COLO829 (cell line): ENCODE data around the gene PAX1.
A peak's percentile ranks its signal among the peaks of the same experiment; 100 is the strongest.

Source experiments
- DNase-seq: peaks from one replicate; pipeline ENCODE4 v3.0.0; 2012; ENCODE audit warnings: low spot score

The PAX1 gene

DNA sequence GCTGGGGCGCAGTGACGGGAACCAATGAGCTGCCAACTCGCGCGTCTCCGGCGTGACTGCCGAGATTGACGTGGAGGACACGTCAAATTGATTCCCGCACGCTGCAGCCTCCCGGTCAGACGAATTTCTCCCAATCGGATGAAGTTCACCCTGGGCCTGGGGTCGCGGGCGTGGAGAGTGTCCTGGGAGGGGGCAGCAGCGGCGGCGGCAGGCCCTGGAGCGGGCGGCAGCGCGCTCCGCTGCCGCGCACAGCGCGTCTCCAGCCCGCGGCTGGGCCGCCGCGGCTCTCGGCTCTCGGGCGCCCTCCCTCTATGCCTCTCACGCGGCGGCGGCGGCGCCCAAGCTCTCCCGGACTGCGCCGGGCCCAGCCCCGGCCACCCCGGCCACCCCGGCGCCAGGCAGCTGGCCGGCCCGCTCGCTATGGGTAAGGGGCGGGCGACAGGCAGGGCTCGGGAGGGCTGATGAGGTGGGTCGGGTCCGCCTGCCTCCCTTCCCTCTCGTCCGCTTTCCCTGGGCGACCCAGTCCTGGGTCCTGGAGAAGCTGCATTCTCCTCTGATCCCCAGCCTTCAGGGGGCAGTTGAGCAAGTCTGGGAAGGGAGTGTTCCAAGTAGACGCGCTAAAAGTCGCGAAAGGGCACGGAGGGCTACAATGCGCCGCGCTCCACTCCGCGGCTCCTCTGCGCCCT, at the start of gene PAX1:
Gene PAX1, plus strand, starts transcription at position 90 of the 686 bp plus-strand sequence. Its CDS starts 49 bp downstream, at position 139.
- DNase-seq = no peak

DNA sequence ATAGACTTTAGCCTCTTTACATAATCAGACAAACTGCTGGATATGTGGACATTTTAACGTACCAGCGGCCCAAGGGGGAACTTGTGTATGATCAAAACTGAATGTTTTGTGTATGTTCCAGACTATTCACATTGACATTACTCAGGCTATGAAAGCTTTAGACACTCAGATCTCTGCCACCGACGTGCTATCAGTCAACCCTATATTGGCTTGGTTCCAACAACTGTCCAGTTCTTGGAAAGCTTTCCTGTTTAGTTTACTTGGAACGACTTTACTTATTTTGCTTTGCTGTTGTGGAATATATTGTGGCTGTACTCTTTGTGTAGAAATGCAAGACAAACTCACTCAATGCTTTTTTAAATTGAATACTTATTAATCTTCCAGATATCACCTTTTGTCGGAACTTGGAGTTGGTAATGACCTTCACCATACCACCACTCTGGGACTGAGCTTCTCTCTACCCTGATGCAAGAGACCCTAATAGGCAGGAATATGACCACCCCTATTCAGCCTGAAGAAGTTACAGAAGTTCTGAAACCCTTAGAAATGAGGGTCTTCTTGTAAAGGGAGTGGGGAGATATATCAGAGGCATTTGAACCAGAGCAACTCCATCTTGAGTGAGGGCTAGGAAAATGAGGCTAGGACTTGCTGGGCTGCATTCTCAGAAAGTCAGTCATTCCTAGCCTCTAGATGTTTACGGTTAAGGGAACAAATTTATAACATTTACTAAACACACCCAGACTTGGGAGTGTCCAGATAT, 49.0 kb upstream of the PAX1 start:
- no peak for DNase-seq

DNA sequence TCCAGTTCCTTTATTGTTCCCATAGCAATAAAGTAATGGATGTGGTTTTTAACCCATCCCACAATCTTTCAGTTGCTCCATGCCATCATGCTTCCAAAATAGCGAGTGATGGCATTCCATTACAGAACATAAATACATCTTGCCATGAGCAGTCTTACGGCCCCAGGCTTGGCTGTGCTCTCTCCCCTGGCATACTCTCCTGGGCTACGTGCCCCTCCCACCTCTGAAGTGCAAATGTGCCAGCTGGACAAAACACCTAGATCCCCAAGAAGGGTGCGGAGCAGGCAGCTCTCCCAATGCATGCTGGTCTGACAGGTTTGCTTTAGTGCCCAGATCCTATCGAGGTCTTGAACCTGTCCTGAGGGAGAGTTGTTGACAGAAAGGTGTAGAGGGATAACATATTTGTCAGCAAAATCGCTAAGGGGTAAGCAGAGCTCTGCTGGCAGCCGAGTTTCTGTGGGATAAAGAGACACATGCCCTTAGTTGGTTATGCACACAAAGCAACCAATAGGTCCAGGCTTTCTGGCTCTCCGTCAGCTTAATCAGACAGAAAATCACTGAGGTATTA, 43.9 kb upstream of the PAX1 start:
- no peak for DNase-seq

DNA sequence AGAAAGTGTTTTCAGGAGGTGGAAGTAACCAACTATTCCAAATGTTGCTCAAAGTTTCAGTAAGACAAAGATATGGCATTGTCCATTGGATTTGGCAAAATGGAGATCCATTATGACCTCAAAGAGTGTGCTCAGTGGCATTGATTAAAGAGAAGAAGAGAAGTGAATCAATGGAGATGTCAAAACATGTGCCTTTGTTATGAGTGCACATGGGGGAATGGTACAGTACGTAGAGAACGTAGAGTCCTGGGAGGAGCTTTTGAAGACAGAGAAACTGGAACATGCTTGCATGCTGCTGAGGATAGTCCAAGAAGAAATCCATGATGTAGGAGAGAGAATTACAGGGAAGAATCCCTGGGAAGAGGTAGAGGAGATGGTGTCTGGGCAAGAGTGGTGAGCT, 42.0 kb upstream of the PAX1 start:
- DNase-seq = no peak

DNA sequence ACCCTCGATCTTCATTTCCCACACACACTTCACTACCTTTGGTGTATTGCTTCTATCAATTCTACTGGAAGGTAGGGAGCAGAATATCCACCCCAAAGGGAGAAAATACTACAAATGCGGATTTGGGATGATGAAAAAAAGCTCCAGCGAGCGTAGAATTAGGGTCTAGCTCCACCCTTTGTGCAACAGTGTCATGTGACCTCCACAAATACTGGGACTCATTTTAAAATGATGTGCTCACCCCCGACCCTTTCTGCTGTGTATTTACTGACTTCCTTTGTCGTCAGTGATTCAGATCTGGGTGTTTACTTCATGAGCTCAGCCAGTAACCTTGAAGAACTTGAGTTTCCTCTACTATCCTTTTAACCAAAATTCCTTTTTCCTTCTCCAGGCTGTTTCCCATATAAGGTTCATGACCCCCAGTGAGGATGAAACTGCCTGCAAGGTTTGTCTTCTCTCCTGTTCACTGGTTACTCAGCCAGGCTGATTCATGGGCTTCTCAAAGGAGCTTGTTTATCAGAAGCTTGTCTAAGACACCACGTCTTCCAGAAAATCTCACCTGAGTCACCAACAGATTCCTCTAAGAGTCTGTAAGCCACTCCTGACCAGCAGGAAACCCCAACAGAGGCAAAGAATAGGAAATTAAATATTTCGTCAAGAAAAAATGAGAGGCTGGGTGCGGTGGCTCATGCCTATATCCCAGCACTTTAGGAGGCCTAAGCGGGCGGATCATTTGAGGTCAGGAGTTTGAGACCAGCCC, 39.6 kb upstream of the PAX1 start:
- DNase-seq = no peak

DNA sequence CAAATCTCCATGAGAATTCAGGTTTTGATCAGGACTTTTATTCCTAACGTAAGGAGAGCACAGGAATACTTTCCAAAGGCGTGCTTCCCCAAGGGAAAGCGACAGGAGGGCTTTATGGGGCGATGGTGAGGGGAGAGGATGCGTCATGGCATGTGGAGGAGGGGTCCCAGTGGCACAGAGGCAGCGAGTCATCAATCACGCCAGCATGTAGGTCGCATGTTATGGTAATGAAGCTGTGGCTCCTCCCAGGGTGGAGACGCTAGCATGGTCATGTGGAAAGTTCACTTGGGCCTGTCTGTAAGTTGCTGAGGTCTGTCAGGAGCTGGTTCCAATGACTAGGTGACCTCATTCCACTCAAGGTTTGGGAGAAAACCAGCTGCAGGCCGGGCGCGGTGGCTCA, 35.3 kb upstream of the PAX1 start:
- no peak for DNase-seq

DNA sequence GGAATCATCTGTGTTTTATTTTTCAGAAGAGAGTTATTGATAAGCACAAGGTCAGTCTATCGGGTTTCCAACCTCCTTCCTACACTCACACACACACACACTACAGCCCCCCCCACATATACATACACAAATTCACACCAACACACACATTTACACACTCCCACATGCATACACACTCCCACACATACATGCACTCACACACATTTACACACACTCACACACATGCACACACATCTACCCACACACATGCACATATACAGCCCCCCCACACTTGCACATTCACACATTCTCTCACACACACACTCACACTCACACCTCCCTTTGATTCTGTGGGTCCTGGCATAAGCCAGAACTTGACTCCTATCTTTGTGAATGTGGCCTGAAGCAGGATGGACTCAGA, 34.5 kb upstream of the PAX1 start:
- no peak for DNase-seq

DNA sequence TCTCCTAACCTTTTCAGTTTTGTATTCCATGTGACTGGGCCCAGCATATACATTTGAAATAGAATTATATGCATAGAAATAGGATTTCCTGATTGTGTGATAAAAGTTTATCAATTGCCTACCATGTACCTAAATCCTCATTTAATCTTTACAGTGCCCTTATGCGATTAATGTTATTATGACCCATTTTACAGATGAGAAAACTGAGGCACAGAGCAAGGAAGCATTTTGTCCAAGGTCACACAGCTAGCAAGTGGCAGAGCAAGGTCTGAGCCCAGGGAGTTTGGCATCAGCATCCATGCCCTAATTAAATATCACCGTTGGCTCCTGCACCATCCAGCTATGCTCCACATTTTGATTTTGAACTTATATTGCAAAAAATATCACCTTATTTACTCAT, 28.2 kb upstream of the PAX1 start:
- DNase-seq = no peak

DNA sequence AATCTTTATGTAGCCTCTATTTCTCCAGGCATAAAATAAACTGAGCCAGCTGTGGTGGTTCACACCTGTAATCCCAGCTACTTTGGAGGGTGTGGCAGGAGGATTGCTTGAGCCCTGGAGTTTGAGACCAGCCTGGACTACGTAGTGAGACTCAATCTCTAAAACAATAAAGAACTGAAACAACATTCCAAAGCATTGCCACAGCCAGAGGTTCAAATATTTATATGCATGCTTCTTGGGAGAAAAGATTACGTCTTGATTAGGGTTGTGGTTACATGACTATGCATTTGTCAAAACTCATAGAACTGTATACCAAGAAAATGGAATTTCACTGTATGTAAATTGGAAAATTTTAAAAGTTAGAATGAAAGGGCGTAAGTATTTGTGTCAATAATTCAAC, 27.7 kb upstream of the PAX1 start:
- no peak for DNase-seq

DNA sequence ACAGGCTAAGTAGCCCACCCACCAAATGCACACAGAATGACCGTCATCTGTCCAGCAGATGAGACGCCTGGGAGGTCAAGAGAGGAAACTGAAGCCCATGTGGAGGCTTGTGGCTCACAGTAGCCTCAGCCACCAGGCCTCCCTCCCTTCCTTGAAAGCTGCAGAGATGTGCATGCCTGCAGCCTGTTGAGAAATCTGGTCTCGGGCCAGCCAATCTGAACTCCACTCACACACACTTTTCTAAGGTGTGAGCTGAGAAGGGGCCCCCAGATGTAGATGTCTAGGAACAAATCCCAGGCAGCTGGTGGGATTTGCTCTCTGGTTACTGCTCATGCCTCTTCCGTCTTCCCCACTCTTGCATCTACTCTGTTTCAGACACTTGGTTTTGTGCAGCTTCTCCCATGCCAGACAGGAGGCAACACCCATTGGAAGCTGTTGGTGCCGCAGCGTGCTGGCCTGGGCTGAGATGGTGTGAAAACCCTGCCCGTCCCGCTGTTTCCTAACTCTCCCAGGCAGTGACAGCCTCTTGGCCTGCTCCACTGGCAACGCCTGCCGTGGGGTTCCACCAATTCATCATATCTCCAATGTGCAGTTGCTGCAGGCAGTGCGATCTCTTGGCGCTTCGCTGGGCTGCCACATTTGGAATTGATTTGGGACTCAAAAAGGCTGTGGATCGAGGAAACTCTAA, 24.1 kb upstream of the PAX1 start:
- DNase-seq = no peak

DNA sequence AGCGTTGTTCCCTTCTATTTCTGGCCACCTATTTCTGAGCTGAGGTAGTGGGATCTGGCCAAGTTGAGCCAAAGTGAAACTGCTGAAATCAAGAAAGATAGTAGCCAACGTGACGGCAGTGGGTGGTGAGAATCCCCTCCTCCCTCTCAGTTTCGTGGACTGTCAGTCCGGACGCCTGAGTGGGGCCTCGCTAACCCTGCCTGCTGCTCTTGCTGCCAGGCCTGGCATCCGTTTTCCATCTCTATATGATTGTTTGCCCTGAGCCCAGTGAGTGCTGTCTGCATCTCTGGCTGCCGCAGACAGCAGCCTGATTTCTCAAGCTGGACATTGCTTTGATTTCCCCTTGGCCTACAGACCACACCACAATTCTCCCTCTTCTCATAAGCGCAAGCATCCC, 23.5 kb upstream of the PAX1 start:
- no peak for DNase-seq

DNA sequence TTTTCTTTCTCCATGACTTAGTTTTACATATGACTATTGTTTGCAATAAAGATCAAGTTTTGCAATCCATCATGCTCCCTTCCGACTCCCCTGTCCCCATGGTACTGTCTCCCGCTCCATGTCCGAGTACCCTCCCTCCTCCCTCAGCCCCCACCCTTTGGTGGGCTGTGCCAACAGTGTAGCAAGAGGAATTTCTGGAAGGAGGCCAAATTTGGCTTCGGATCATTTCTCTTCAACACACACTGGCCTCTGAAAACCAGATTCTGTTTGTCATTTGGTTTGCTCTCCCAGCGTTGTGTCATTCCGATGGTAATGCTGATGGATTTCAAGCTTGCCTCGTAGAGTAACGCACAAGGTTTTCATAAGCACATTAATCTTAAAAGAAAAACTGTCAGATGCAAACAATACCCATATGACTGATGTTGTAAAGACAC, 22.9 kb upstream of the PAX1 start:
- DNase-seq = no peak

DNA sequence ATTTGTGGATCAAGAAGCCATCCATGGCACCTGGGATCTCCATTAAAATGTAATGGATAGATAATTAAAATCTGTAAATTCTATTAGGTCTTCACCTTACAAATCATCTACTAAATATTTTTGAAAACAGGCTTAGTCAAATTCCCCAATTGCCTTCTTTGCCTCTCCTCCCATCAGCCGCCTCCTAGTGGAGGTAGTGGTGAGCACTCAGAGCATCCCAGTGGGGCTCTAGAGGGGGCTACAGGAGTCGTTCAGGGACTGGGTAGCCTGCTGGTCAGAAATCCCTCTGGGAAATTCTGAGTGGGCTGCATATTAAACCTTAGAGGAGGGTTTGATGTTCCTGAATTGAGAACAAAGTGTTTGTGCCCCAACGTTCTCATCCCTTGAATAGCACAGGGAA, 20.8 kb upstream of the PAX1 start:
- no peak for DNase-seq

DNA sequence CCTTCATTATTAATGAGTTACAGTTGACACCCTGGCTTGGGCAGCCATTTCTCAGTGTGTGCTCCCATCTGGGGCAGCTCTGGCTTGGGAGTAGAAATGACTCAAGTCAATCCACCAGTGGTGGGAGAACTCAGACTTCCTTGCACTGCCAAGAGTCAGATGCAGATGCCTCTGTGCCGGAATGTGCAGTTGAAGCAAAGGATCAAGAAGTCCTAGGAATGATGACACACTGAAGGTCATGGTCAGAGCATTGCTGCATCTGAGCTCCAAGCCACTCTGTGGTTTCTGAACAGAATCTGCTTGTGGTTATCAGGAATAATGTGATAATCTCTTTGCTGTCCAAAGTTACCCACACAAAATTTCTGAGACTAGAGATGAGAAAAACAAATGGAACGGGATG, 19.5 kb upstream of the PAX1 start:
- no peak for DNase-seq

DNA sequence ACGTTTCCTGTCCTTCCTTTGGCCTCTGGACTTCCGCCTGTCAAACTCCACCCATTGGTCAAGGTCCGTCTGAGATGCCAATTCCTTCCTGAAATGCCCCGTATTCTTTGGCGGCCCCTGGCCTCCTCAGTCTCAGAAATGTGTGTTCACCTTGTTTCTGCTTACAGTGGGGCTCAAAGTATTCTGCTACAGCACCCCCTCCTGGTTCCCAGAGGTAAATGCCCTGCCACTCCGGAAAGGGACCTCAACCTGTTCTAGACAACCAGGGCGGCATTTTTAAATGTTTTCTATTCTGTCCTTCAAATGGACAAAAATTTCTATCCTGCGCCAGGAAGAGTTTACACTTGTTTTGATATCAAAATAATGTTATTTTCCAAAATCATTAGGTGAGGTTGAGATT, 12.1 kb upstream of the PAX1 start:
- no peak for DNase-seq

DNA sequence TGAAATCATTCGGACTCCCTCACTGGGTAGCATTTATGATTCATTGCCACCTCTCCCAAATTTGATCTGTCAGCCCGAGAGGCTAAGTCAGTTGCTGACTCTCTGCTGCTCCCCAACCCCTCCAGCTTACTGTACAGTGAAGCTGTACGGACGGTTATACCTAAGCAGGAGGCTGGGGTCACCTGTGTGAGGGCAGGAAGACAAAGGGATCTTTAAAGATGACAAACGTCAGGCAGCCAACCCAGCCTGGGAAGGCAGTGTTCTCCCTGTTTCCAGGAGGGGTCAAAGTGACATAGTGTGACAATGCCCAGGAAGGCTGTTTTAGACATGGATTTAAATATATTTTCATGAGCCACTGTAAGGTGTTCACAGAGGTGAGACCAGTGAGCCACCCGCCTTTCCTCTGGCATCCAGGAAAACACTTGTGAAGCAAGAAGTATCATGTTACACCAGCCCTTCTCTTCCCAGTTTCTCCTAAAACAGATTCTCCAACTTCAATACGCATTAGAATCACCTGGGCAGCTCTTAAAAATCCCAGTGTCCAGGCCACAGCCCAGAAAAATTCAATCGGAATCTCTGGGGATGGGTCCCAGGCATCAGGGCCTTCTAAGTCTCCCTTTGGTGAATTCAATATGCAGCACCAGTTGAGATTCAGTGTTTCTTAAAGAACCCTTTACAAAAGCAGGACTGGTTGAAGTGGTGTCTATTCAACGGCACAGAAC, 6.8 kb upstream of the PAX1 start:
- no peak for DNase-seq

DNA sequence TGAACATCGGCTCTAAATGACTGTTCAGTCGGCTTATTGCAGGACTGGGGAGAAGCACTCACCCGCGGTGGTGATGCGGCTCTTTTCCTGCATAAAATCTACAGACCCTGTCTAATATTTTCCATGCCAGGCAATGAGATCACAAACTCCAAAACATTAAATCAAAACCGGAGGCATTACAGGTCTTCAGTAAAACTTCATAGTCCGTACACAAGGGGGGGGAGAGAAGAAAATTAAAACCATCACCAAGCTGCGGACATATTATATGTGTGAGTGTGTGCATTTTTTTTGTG, 6.3 kb upstream of the PAX1 start:
- no peak for DNase-seq

DNA sequence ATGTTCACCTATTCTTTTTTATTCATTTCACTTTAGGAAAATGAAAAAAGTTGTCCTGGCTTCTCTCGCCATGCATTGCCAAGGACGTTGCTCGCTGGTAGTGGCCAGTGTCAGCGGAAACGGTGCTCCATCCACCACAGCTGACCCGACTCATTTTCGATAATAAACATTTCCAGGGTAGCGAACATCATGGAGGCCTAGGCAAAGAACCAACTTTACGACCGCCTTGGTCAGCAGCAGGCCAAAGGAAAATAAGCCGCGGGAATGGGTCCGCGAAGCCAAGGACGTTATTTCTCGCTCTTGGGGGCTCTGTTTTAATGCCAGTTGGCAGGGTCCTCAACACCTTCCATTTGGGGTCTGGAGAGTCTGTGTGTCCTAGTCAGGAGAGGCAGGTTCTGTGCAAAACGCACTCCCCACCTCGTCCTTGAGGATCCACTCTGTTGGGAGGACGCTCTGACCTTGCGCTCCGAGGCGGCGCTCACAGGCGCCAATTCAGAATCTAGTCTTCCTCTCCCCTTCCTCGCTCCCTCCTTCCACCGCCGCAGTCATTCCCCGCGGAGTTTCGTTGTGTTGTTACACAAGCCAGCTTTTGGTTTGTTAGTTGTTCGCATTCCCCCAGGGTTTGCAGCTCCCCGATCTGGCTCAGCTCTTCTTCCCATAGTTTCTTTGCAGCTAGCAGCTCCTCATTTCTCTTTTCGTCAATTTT, 4.1 kb upstream of the PAX1 start:
- no peak for DNase-seq

DNA sequence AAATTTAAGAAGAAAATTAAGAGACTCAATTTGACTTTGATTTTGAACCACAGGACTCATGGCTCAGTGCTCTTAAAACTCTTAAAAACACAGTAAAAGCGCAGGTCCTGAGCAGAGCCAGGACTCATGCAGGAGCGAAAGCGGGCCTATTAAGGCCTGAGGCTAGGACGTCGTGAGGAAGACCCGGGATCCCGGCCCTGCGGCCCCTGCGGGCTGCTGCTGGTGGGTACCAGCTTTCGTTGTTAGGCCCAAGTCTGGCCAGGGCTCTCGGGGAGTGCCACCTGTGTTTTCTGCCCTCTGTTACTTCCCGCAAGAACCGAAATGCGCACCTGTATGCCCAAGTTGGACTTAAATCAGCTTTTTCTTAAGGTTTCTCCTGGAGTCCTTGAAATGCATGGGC, 3.4 kb upstream of the PAX1 start:
- DNase-seq = no peak

DNA sequence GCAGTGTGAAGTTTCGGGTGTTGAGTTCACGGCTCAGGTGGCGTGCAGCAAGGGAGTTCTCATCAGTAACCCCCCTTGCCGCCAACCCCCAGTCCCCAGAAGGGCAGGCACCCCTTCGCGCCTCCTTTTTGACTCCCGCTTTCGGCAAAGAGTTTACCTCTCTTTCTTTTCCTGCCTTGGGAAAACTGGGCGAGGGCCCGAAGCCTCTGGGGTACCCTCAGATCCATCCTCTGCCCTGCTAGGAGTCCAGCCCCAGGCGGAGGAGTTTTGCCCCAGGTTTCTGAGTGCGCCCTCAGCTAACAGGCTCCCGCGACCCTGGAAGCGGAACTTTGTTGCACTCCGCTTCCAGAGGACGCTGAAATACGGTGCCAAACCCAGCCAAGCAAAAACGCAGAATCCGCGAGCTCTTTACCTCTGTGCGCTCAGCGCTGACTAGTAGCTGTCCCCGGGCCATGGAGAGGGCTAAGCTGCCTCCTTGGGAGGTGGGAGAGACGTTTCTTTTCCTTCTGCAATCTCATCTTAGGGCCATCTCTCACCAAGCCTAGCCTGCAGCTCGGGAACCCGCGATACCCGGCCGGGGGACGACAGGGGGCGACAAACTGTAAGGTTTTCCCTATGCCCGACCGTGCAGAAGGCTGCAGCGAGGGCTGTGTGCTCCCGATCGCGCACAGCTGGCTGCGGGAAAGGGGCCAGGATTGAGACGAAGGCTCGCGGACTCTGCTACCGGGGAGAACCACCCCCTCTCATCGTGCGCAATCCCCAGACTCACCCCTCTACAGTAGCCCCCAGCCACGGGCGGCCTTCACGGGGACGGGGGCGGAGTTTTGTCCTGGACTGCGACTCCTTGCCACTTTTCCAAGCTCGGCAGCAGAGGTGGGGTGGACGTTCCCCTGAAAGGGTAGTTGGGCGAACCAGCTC, 2.7 kb upstream of the PAX1 start:
- DNase-seq = peak; percentile 38
